Gastroesophageal sphincter (tissue), 4 donors: ENCODE data around the gene MSANTD4. TPM values are rescaled to one million over a fixed set of nuclear protein-coding genes. Genes with fewer than 3 reads are reported as not detected.
"Not testable (repeated sequence)": the region's sequence is repeated elsewhere in the genome, so short reads cannot be mapped to it uniquely, and the experiment has no call there.

Experiments
- ATAC-seq: fragments of 150-250 bp; one replicate; pipeline ENCODE4 v1.9.1; 2016; ENCODE audit warnings: mild to moderate bottlenecking, moderate library complexity
- H3K27ac ChIP-seq, 4 donors: fragments of 200-600 bp; sonication (generic) in 3 of 4; 1 replicate in 3 of 4; 2 replicates in 1 of 4; pipeline ENCODE4 v1.5.1; 2016 to 2019
- H3K27me3 ChIP-seq: fragments of 200-600 bp; sonication (generic); one replicate; pipeline ENCODE4 v1.5.1; 2019
- H3K36me3 ChIP-seq, 2 donors: fragments of 200-600 bp; sonication (generic); one replicate each; pipeline ENCODE4 v1.5.1; 2019; ENCODE audit warnings: control low read depth in 1 of 2
- H3K4me1 ChIP-seq, 3 donors: fragments of 200-600 bp; sonication (generic); 1 replicate in 2 of 3; 2 replicates in 1 of 3; pipeline ENCODE4 v1.5.1; 2016 to 2019; ENCODE audit warnings: control low read depth in 2 of 3
- H3K4me3 ChIP-seq, 2 donors: fragments of 200-600 bp; sonication (generic); one replicate each; pipeline ENCODE4 v1.5.1; 2019; ENCODE audit warnings: mild to moderate bottlenecking in 1 of 2, moderate library complexity in 1 of 2
- H3K9me3 ChIP-seq, 3 donors: fragments of 200-600 bp; sonication (generic); one replicate each; pipeline ENCODE4 v1.5.1; 2017 to 2019; ENCODE audit warnings: control low read depth in 2 of 3
- CTCF ChIP-seq, 4 experiments: fragments of 200-600 bp in 2 of 4; fragments of 450-650 bp in 2 of 4; sonication (generic) in 1 of 4; IDR thresholded peaks; one replicate each; pipeline ENCODE4 v1.5.1; 2017 to 2019; ENCODE audit warnings: antibody characterized with exemption in 4 of 4, mild to moderate bottlenecking in 2 of 4, moderate library complexity in 2 of 4
- EP300 ChIP-seq: sonication (generic); formaldehyde crosslinking; IDR thresholded peaks from one replicate; pipeline ENCODE4 v1.6.1; 2017; ENCODE audit warnings: antibody characterized with exemption, mild to moderate bottlenecking
- POLR2A ChIP-seq, 2 donors: fragments of 450-650 bp; IDR thresholded peaks; one replicate each; pipeline ENCODE4 v1.6.1; 2017; ENCODE audit warnings: antibody characterized with exemption in 2 of 2, mild to moderate bottlenecking in 2 of 2, moderate library complexity in 1 of 2
- POLR2AphosphoS5 ChIP-seq: sonication (generic); formaldehyde crosslinking; IDR thresholded peaks from one replicate; pipeline ENCODE4 v1.6.1; 2017; ENCODE audit warnings: antibody characterized with exemption
- WGBS, 2 donors: methylation state at CpG; one replicate each; pipeline ENCODE4 v1.1.5; 2018; ENCODE audit warnings: low coverage in 1 of 2; 5-methylcytosine and 5-hydroxymethylcytosine counted together
- total RNA-seq, 4 donors: library from RNA; depleted of rRNA; stranded (reverse); fragments of >200 nt; gene quantifications; one replicate each; pipeline ENCODE4 v1.1.0, GENCODE V29; 2016

The MSANTD4 gene
- total RNA-seq, 4 donors from 2014 or later: 24.7 to 35.6 (median 28.6) TPM

GRCh38 chr11:106014035-106014434 lies 8.0 kb downstream of the MSANTD4 start:
- TF ChIP-seq CTCF (IDR thresholded peaks at IDR 0.05) (no peak), EP300 (no peak), POLR2A (IDR thresholded peaks at IDR 0.05) (no peak), POLR2AphosphoS5 (no peak)
- Histone ChIP-seq H3K27me3 (no peaks in the 10 kb centered on the region), H3K27ac (no peak overlapping the region), H3K4me1 (peaks cover 0 to 56% (median 1%) of the 10 kb centered on the region in 3 donors), H3K9me3 (no peaks in the 10 kb centered on the region), H3K36me3 (peaks cover 9 to 24% of the 10 kb centered on the region in 2 donors), H3K4me3 (no peak overlapping the region)
- ATAC-seq: no peak
- 96% methylated on average over 2 of the region's 2 CpGs for WGBS, 2 donors

GRCh38 chr11:106012744-106013143 lies 9.3 kb downstream of the MSANTD4 start:
- Histone ChIP-seq H3K27ac (no peak overlapping the region), H3K4me1 (peaks cover 0 to 52% (median 0%) of the 10 kb centered on the region in 3 donors), H3K36me3 (peaks cover 9 to 37% of the 10 kb centered on the region in 2 donors), H3K27me3 (no peaks in the 10 kb centered on the region), H3K4me3 (no peak overlapping the region), H3K9me3 (no peaks in the 10 kb centered on the region)
- TF ChIP-seq POLR2AphosphoS5: no peak
- WGBS, 2 donors: 52 to 65% methylated on average over 3 of the region's 3 CpGs
- ATAC-seq: no peak

DNA sequence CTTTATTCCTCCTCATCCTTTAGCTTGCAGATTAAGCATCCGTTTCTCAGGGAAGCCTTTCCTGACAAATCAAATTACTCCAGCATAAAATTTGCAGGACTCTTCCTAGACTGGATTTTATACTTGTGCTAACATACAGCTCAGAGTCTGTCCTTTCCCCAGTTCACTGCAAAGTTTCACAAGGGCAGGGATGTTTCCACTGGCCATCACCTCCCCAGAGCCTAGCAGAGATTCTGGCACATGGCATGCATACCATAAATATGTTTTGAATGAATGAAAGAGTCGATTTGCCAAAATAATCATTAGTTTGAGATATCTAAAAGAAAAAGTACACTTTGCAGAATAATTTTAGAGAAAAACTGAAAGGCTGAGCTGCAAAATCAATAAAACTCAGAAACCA lies 10.6 kb downstream of the MSANTD4 start:
- peaks cover 9 to 49% of the 10 kb centered on the region in 2 donors for H3K36me3 ChIP-seq
- no peaks in the 10 kb centered on the region for H3K27me3 ChIP-seq
- H3K4me3 ChIP-seq: no peak overlapping the region
- no peak for ATAC-seq
- H3K4me1 ChIP-seq: peaks cover 0 to 44% (median 0%) of the 10 kb centered on the region in 3 donors
- no peak for TF ChIP-seq EP300
- no peak for TF ChIP-seq CTCF (IDR thresholded peaks at IDR 0.05)
- no peak for TF ChIP-seq POLR2A (IDR thresholded peaks at IDR 0.05)
- TF ChIP-seq POLR2AphosphoS5: no peak
- 71 to 73% methylated on average over 1 to 2 of the region's 2 CpGs for WGBS, 2 donors
- no peak overlapping the region for H3K27ac ChIP-seq
- no peaks in the 10 kb centered on the region for H3K9me3 ChIP-seq

- 78 to 92% methylated on average over 3 to 4 of the region's 4 CpGs for WGBS, 2 donors
- Histone ChIP-seq H3K36me3 (peaks cover 0 to 50% of the 10 kb centered on the region in 2 donors), H3K9me3 (peaks cover 0 to 15% (median 0%) of the 10 kb centered on the region in 3 donors)
- not testable (repeated sequence) for H3K4me1 ChIP-seq, H3K4me3 ChIP-seq, H3K27me3 ChIP-seq, H3K27ac ChIP-seq, ATAC-seq
Measured at GRCh38 chr11:106003094-106003493, 18.9 kb downstream of the MSANTD4 start.

- no peaks in the 10 kb centered on the region for H3K27me3 ChIP-seq
- H3K4me3 ChIP-seq: no peak overlapping the region
- no peak overlapping the region for H3K27ac ChIP-seq
- WGBS, 2 donors: 91 to 100% methylated on average over 2 to 4 of the region's 4 CpGs
- TF ChIP-seq EP300 (no peak), POLR2AphosphoS5 (no peak), CTCF (IDR thresholded peaks at IDR 0.05) (no peak), POLR2A (IDR thresholded peaks at IDR 0.05) (no peak)
- H3K36me3 ChIP-seq: peaks cover 0 to 38% of the 10 kb centered on the region in 2 donors
- peaks cover 0 to 15% (median 0%) of the 10 kb centered on the region in 3 donors for H3K9me3 ChIP-seq
- no peaks in the 10 kb centered on the region for H3K4me1 ChIP-seq
- ATAC-seq: no peak
Measured at GRCh38 chr11:106001304-106002012, 20.6 kb downstream of the MSANTD4 start.

DNA sequence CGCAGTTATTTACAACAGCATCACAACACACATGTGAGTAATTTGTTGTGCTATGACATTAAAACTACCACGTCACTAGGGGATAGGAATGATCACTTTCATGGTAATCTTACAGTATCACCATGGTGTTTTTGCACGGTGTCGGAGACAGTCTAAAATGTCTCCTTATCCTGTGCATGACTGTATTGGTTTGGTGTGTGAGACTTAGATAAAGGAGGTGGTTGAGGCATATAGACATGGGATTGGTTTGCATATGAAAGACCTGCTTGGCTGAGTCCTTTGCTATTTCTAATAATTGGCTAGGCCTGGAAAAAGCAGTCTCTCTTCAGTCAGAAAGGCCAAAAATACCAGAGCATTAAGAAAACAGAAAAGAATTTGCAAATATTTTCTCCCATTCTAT lies 30.2 kb downstream of the MSANTD4 start:
- TF ChIP-seq CTCF (IDR thresholded peaks at IDR 0.05) (no peak), POLR2A (IDR thresholded peaks at IDR 0.05) (no peak), POLR2AphosphoS5 (no peak), EP300 (no peak)

More for the DNA sequence above, 30.2 kb downstream of the MSANTD4 start:
- H3K4me1 ChIP-seq: no peaks in the 10 kb centered on the region
- peaks cover 3 to 40% of the 10 kb centered on the region in 2 donors for H3K36me3 ChIP-seq
- H3K27ac ChIP-seq: no peak overlapping the region
- H3K4me3 ChIP-seq: no peak overlapping the region
- ATAC-seq: no peak
- H3K9me3 ChIP-seq: peaks cover 0 to 9% (median 0%) of the 10 kb centered on the region in 3 donors
- WGBS, 2 donors: 87 to 96% methylated on average over 3 to 4 of the region's 4 CpGs
- no peaks in the 10 kb centered on the region for H3K27me3 ChIP-seq
